Endothelial cell of umbilical vein (primary cell): Measurements from ENCODE around the gene DESI2. TPM values are rescaled to one million over a fixed set of nuclear protein-coding genes. Genes with fewer than 3 reads are reported as not detected.
A peak's percentile ranks its signal among the peaks of the same experiment; 100 is the strongest.

ENCODE experiments used
- BruUV-seq: library from RNA; stranded (reverse); fragments of 400-500 nt; replicated peaks from 2 replicates; lab custom pipeline; 2021; lab: Mats Ljungman, UMichigan
- CTCF ChIA-PET: fragments of 300-600, 350-600 bp; sonication (Branson Sonifier 250); formaldehyde crosslinking; loops from one replicate; lab custom pipeline; 2021; ENCODE audit warnings: antibody characterized with exemption, inconsistent platforms; lab: Charles Lee
- POLR2A ChIA-PET: fragments of 300-600, 350-600 bp; sonication (Branson Sonifier 250); formaldehyde crosslinking; loops from one replicate; lab custom pipeline; 2021; ENCODE audit warnings: antibody characterized with exemption, inconsistent platforms; lab: Charles Lee
- DNase-seq: peaks from one replicate; pipeline ENCODE4 v3.0.0-alpha.2; 2011; ENCODE audit warnings: low read depth, low spot score
- FAIRE-seq: peaks from 2 replicates; lab custom pipeline; 2011; peaks lifted over from hg19 to GRCh38; lab: Jason Lieb, UNC
- H2AFZ ChIP-seq: 2 replicates; pipeline ENCODE4 v1.6.0; 2012; ENCODE audit warnings: low read depth, low read length, control low read depth, inconsistent platforms
- H3K27ac ChIP-seq: 2 replicates; pipeline ENCODE4 v1.5.1; 2011; ENCODE audit warnings: low read depth, mild to moderate bottlenecking, control low read depth, low read length, moderate library complexity; ENCODE audit not compliant: insufficient read depth
- H3K27me3 ChIP-seq, 2 experiments: 2 replicates each; pipeline versions ENCODE4 v1.6.0 to v1.6.1; 2011; ENCODE audit warnings: low read length in 2 of 2, mixed read lengths in 1 of 2; ENCODE audit not compliant: control insufficient read depth in 2 of 2, insufficient read depth in 2 of 2
- H3K36me3 ChIP-seq, 2 experiments: 2 replicates in 1 of 2; 3 replicates in 1 of 2; pipeline ENCODE4 v1.5.1; 2011; ENCODE audit warnings: low read length in 2 of 2, mild to moderate bottlenecking in 1 of 2, moderate library complexity in 1 of 2; ENCODE audit not compliant: control insufficient read depth in 2 of 2, insufficient read depth in 2 of 2; ENCODE audit errors: extremely low read depth in 1 of 2
- H3K4me1 ChIP-seq: 3 replicates; pipeline ENCODE4 v1.5.1; 2011; ENCODE audit warnings: mild to moderate bottlenecking, low read length; ENCODE audit not compliant: control insufficient read depth, insufficient read depth; ENCODE audit errors: extremely low read depth
- H3K4me2 ChIP-seq: 2 replicates; pipeline ENCODE4 v1.6.1; 2011; ENCODE audit warnings: low read length, control low read depth, mixed read lengths; ENCODE audit not compliant: insufficient read depth
- H3K4me3 ChIP-seq, 3 experiments: fragments of 200-600 bp in 1 of 3; sonication (generic), shearing (Covaris generic) in 1 of 3; replicated peaks in 1 of 3; 2 replicates each; pipeline ENCODE4 v1.5.1; 2011 to 2016; ENCODE audit warnings: control low read depth in 3 of 3, low read length in 3 of 3, mild to moderate bottlenecking in 2 of 3, inconsistent platforms in 1 of 3, low read depth in 1 of 3, moderate library complexity in 1 of 3; ENCODE audit not compliant: insufficient read depth in 1 of 3
- H3K79me2 ChIP-seq: 2 replicates; pipeline ENCODE4 v1.6.0; 2012; ENCODE audit warnings: low read length, inconsistent platforms; ENCODE audit not compliant: control insufficient read depth, insufficient read depth
- H3K9ac ChIP-seq: replicated peaks from 2 replicates; pipeline ENCODE3; 2011; ENCODE audit warnings: low read length, control low read depth; ENCODE audit not compliant: insufficient read depth; ENCODE audit errors: extremely low read depth
- H3K9me1 ChIP-seq: replicated peaks from 3 replicates; pipeline ENCODE4 v1.6.0; 2011; ENCODE audit warnings: mild to moderate bottlenecking, low read length; ENCODE audit not compliant: control insufficient read depth, insufficient read depth; ENCODE audit errors: extremely low read depth
- H3K9me3 ChIP-seq: replicated peaks from 2 replicates; pipeline ENCODE4 v1.5.1; 2012; ENCODE audit warnings: low read length, inconsistent platforms; ENCODE audit not compliant: control insufficient read depth, insufficient read depth
- H4K20me1 ChIP-seq: replicated peaks from 2 replicates; pipeline ENCODE3; 2011; ENCODE audit warnings: mild to moderate bottlenecking, low read length; ENCODE audit not compliant: control insufficient read depth, insufficient read depth; ENCODE audit errors: extremely low read depth
- CTCF ChIP-seq, 2 donors: IDR thresholded peaks; 1 replicate in 1 of 2; 2 replicates in 1 of 2; pipeline ENCODE4 v1.5.1; 2011; ENCODE audit warnings: low read length in 2 of 2, mild to moderate bottlenecking in 2 of 2, moderate library complexity in 2 of 2, control low read depth in 1 of 2, inconsistent platforms in 1 of 2, low read depth in 1 of 2; ENCODE audit not compliant: insufficient read depth in 1 of 2; ENCODE audit errors: extremely low read depth in 1 of 2
- EZH2 ChIP-seq: IDR thresholded peaks from 2 replicates; pipeline ENCODE4 v1.6.1; 2012; ENCODE audit warnings: borderline replicate concordance, low read depth, mild to moderate bottlenecking, moderate library complexity, low read length, inconsistent platforms; ENCODE audit not compliant: severe bottlenecking
- FOS ChIP-seq: IDR thresholded peaks from 2 replicates; pipeline ENCODE4 v1.6.1; 2011; ENCODE audit warnings: mild to moderate bottlenecking, low read length, moderate library complexity, borderline replicate concordance; ENCODE audit not compliant: insufficient read depth
- GATA2 ChIP-seq: IDR thresholded peaks from 2 replicates; pipeline ENCODE4 v1.7.0; 2011; ENCODE audit warnings: low read depth, mild to moderate bottlenecking, moderate library complexity, mixed read lengths, low read length; ENCODE audit not compliant: insufficient read length, insufficient read depth
- JUN ChIP-seq: IDR thresholded peaks from 2 replicates; pipeline ENCODE4 v1.6.1; 2011; ENCODE audit warnings: borderline replicate concordance, low read depth; ENCODE audit not compliant: insufficient read length, insufficient read depth
- MYC ChIP-seq: IDR thresholded peaks from one replicate; pipeline ENCODE4 v1.6.1; 2011; ENCODE audit warnings: mild to moderate bottlenecking, low read depth, low read length
- POLR2A ChIP-seq: IDR thresholded peaks from 2 replicates; pipeline ENCODE4 v1.6.1; 2012; ENCODE audit warnings: low read depth, mild to moderate bottlenecking, control low read depth, low read length
- POLR2AphosphoS5 ChIP-seq: IDR thresholded peaks from 2 replicates; pipeline ENCODE4 v1.6.1; 2012; ENCODE audit warnings: low read depth, mild to moderate bottlenecking, control low read depth, low read length, moderate library complexity; ENCODE audit not compliant: insufficient read depth
- dilution Hi-C: fragments of 300-500 bp; cut with MboI; formaldehyde crosslinking; loops from one replicate; pipeline ENCODE4 v1.15.0; 2019; ENCODE audit warnings: low sequenced_read_pairs; ENCODE audit not compliant: extremely low pct_ligation_motif_present
- intact Hi-C: fragments of 100-400 bp; cut with micrococcal nuclease; formaldehyde crosslinking; loops from one replicate; pipeline ENCODE4 v1.10.0; 2022
- polyA plus RNA-seq, 4 experiments: library from polyadenylated mRNA; depleted of rRNA in 3 of 4; stranded (reverse) in 3 of 4; unstranded in 1 of 4; fragments of >200 nt; gene quantifications; 2 replicates each; pipeline versions ENCODE4 v1.2.1 to v1.2.3, GENCODE V29; 2011 to 2012; ENCODE audit warnings: missing spikeins in 1 of 4
- small RNA-seq: library from RNA; depleted of rRNA; stranded (forward); fragments of <200 nt; gene quantifications from one replicate; pipeline ENCODE3, GENCODE V24; 2012; ENCODE audit warnings: low replicate concordance, low read depth; ENCODE audit not compliant: insufficient read depth, insufficient read length
- total RNA-seq: library from RNA; stranded (reverse); gene quantifications from 2 replicates; pipeline ENCODE4 v1.2.3, GENCODE V29; 2021
- TF ChIP-seq, protein P1 (sequence below): IDR thresholded peaks from 2 replicates; pipeline ENCODE4 v1.6.1; 2011; ENCODE audit not compliant: insufficient read depth, insufficient read length

DESI2 gene
- total and polyA plus RNA-seq, 2 donors (not counting 3 experiments of a cell fraction or from before 2014, with no cell fraction given) = 22.9 to 37.2 TPM

DNA sequence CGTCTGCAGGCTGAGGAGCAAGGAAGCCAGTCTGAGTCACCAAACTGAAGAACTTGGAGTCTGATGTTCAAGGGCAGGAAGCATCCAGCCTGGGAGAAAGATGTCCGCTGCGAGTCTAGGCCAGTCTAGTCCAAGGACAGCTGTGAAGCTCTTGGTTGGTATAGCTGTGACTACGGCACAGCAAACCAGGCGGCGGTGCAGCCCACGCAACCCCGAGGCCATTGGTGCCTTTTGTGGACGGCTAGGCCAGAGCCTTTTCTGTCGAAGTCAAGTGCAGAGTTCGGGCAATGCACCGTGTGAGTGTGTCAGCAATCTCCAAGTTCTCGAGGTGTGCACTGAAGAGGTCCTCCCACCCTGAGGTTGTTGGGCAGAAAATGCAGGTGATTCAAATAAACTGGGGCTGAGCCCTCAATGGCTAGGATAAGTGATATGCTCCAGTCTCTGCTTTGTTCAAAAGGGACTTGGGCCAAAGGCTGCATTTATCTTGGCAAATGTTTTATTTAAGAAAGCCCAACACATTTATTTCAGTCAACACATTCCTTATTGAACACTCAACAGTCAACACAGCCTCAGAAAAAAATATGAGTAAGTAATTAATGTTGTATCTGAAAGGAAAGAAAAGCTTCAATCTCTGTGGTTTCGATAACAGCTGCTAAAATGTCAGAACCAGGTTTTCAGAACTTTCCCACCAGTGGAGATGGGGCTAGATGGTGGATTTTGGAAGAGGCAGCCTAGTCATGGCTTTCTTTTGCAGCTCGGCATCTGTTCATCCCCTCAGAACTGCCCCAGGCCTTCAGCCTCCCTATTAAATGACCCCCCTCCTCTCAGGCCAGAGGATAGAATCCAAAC lies 104.4 kb downstream of the DESI2 start:
- dilution Hi-C loops = no loop called here
- no peak overlapping the region for H3K4me2 ChIP-seq

More for the DNA sequence above, 104.4 kb downstream of the DESI2 start:
- BruUV-seq = no TSS peak
- DNase-seq (peak; percentile 8), FAIRE-seq (no peak)
- H3K4me3 ChIP-seq = no peak overlapping the region
- H3K9me3 ChIP-seq = no peaks in the 10 kb centered on the region
- intact Hi-C loops = no loop called here
- CTCF ChIA-PET = interaction anchor here (1.2 to 1.3 kb wide), 3 partner anchors 77 to 285 kb away, joined by 3 to 4 read pairs (median 3); no protein-coding TSS in a partner anchor
- H3K79me2 ChIP-seq = no peaks in the 10 kb centered on the region
- no peak overlapping the region for H2AFZ ChIP-seq
- H4K20me1 ChIP-seq = no peaks in the 10 kb centered on the region
- H3K9ac ChIP-seq = no peak overlapping the region
- no peaks in the 10 kb centered on the region for H3K36me3 ChIP-seq
- no peak overlapping the region for H3K27ac ChIP-seq
- no peaks in the 10 kb centered on the region for H3K9me1 ChIP-seq
- no peaks in the 10 kb centered on the region for H3K27me3 ChIP-seq
- TF ChIP-seq, protein P1, sequence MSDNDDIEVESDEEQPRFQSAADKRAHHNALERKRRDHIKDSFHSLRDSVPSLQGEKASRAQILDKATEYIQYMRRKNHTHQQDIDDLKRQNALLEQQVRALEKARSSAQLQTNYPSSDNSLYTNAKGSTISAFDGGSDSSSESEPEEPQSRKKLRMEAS = no peak
- TF ChIP-seq EZH2 = no peak
- TF ChIP-seq POLR2AphosphoS5 = no peak
- no peak for TF ChIP-seq FOS
- no peak for TF ChIP-seq GATA2
- no peak for TF ChIP-seq JUN
- no peak for TF ChIP-seq MYC
- TF ChIP-seq POLR2A = no peak
- TF ChIP-seq CTCF (IDR thresholded peaks at IDR 0.05; ENCODE audit: extremely low read depth in 1 of 2, insufficient read depth in 1 of 2, low read depth in 1 of 2, low read length in 2 of 2) = no peak
- H3K4me1 ChIP-seq = no peaks in the 10 kb centered on the region
- POLR2A ChIA-PET = no interaction called here

Small RNA genes lying within 50 kb of the gene (small RNA-seq; reads per million reads assigned to genes)
- gene AL451007.1 = not detected

Other genes with a start within 250 kb of the DESI2 start
- 82.8 and 90.6 TPM in 2 replicates for gene ADSS2, start 201.2 kb upstream of the DESI2 start, total RNA-seq
- gene ADSS2, start 201.2 kb upstream of the DESI2 start, polyA plus RNA-seq = 24.9 and 35.5 TPM in 2 replicates
- 0.72 and 1.9 TPM in 2 replicates for gene CATSPERE, start 191.9 kb upstream of the DESI2 start, total RNA-seq
- gene CATSPERE, start 191.9 kb upstream of the DESI2 start, polyA plus RNA-seq = 0.41 and 0.61 TPM in 2 replicates
- gene COX20, start 182.5 kb downstream of the DESI2 start, total RNA-seq = 30.2 and 37.0 TPM in 2 replicates
- 9.1 and 17.1 TPM in 2 replicates for gene COX20, start 182.5 kb downstream of the DESI2 start, polyA plus RNA-seq
- 398 and 417 TPM in 2 replicates for gene HNRNPU, start 211.4 kb downstream of the DESI2 start, total RNA-seq
- 45.9 and 68.7 TPM in 2 replicates for gene HNRNPU, start 211.4 kb downstream of the DESI2 start, polyA plus RNA-seq